K562 (cell line): ENCODE data around the gene EIF2AK2. TPM values are rescaled to one million over a fixed set of nuclear protein-coding genes. Genes with fewer than 3 reads are reported as not detected.

Experiments used
- ATAC-seq: fragments of 200-7000 bp; cut with Tn5 transposase; 3 replicates; pipeline ENCODE4 v1.9.1; 2020; ENCODE audit warnings: moderate library complexity
- BruUV-seq: library from RNA; stranded (reverse); fragments of 400-500 nt; replicated peaks from 2 replicates; lab custom pipeline; 2021; lab: Mats Ljungman, UMichigan
- CTCF ChIA-PET: fragments of 300-600 bp; formaldehyde crosslinking; extraction: SDS; loops from one replicate; lab custom pipeline; 2021; ENCODE audit warnings: low intra/inter-chr PET ratio; lab: Yijun Ruan, JAX
- POLR2A ChIA-PET: fragments of 300-600, 350-650 bp; sonication (Branson Sonifier 250); formaldehyde crosslinking; extraction: SDS; loops from one replicate; lab custom pipeline; 2021; ENCODE audit warnings: antibody characterized with exemption, inconsistent platforms; lab: Yijun Ruan, JAX
- DNase-seq, 4 experiments: peaks; one replicate each; pipeline versions ENCODE4 v3.0.0 to v3.0.0-alpha.2; 2011 to 2018; ENCODE audit warnings: low spot score in 3 of 4, mixed read lengths in 3 of 4; ENCODE audit errors: extremely low read depth in 1 of 4
- FAIRE-seq: peaks from 2 replicates; lab custom pipeline; 2011; peaks lifted over from hg19 to GRCh38; lab: Jason Lieb, UNC
- H2AFZ ChIP-seq: 2 replicates; pipeline ENCODE4 v1.6.0; 2011; ENCODE audit warnings: low read depth, low read length, control low read depth, inconsistent platforms
- H3K27ac ChIP-seq: fragments of 200-600 bp; 3 replicates; pipeline ENCODE4 v1.8.0; 2011; ENCODE audit warnings: low read depth, mild to moderate bottlenecking, control low read depth, inconsistent platforms, low read length, moderate library complexity, mixed read lengths; ENCODE audit errors: extremely low read depth
- H3K27me3 ChIP-seq, 2 experiments: fragments of 300-600 bp in 1 of 2; 2 replicates in 1 of 2; 3 replicates in 1 of 2; pipeline versions ENCODE4 v1.6.0 to v1.8.0; 2011; ENCODE audit warnings: inconsistent platforms in 2 of 2, low read length in 2 of 2, mild to moderate bottlenecking in 1 of 2, mixed read lengths in 1 of 2, moderate library complexity in 1 of 2; ENCODE audit not compliant: control insufficient read depth in 2 of 2, insufficient read depth in 2 of 2
- H3K36me3 ChIP-seq: fragments of 300-600 bp; 3 replicates; pipeline ENCODE4 v1.8.0; 2011; ENCODE audit warnings: mild to moderate bottlenecking, low read length, inconsistent platforms; ENCODE audit not compliant: control insufficient read depth, insufficient read depth
- H3K4me1 ChIP-seq, 2 experiments: fragments of 200-600 bp in 1 of 2; replicated peaks in 1 of 2; 2 replicates in 1 of 2; 3 replicates in 1 of 2; pipeline versions ENCODE4 v1.5.1 to v1.8.0; 2011; ENCODE audit warnings: inconsistent platforms in 2 of 2, low read length in 2 of 2, mild to moderate bottlenecking in 1 of 2, mixed read lengths in 1 of 2, moderate library complexity in 1 of 2; ENCODE audit not compliant: control insufficient read depth in 2 of 2, insufficient read depth in 2 of 2
- H3K4me2 ChIP-seq: 2 replicates; pipeline ENCODE4 v1.6.1; 2011; ENCODE audit warnings: low read length, control low read depth, inconsistent platforms, mixed read lengths; ENCODE audit not compliant: insufficient read depth
- H3K4me3 ChIP-seq: fragments of 200-600 bp; sonication (generic), shearing (Covaris generic); 2 replicates; pipeline ENCODE4 v1.5.1; 2016; ENCODE audit warnings: control low read depth, inconsistent platforms
- H3K79me2 ChIP-seq: fragments of 200-600 bp; 3 replicates; pipeline ENCODE4 v1.8.0; 2011; ENCODE audit warnings: low read length, inconsistent platforms; ENCODE audit not compliant: control insufficient read depth, insufficient read depth
- H3K9ac ChIP-seq, 2 experiments: 2 replicates each; pipeline versions ENCODE4 v1.6.0 to v1.6.1; 2011; ENCODE audit warnings: low read depth in 2 of 2, low read length in 2 of 2, control low read depth in 1 of 2, inconsistent platforms in 1 of 2, mild to moderate bottlenecking in 1 of 2, mixed read lengths in 1 of 2; ENCODE audit not compliant: insufficient read depth in 1 of 2
- H3K9me1 ChIP-seq: one replicate; pipeline ENCODE4 v1.6.0; 2011; ENCODE audit warnings: inconsistent platforms, mild to moderate bottlenecking, low read length, moderate library complexity; ENCODE audit not compliant: control insufficient read depth, insufficient read depth
- H3K9me3 ChIP-seq: replicated peaks from 2 replicates; pipeline ENCODE4 v1.5.1; 2011; ENCODE audit warnings: low read depth, low read length, inconsistent platforms; ENCODE audit not compliant: control insufficient read depth, insufficient read depth
- H4K20me1 ChIP-seq: replicated peaks from 2 replicates; pipeline ENCODE4 v1.6.1; 2011; ENCODE audit warnings: low read length, inconsistent platforms, mixed read lengths; ENCODE audit not compliant: control insufficient read depth, insufficient read depth
- CHD1 ChIP-seq: fragments of 200-600 bp; sonication (generic); IDR thresholded peaks from one replicate; pipeline ENCODE4 v1.6.1; 2012; ENCODE audit warnings: mild to moderate bottlenecking, moderate library complexity, low read length, inconsistent platforms
- CTCF ChIP-seq, 3 experiments: IDR thresholded peaks in 2 of 3; conservative IDR thresholded peaks in 1 of 3; 2 replicates each; pipeline ENCODE4 v1.5.1; 2011 to 2012; ENCODE audit warnings: low read length in 3 of 3, mild to moderate bottlenecking in 3 of 3, control low read depth in 2 of 3, improper control_type of control experiment in 1 of 3, inconsistent platforms in 1 of 3, low read depth in 1 of 3, mixed read lengths in 1 of 3, moderate library complexity in 1 of 3; ENCODE audit not compliant: insufficient read depth in 2 of 3
- HDGF ChIP-seq: fragments of 450-650 bp; IDR thresholded peaks from 2 replicates; pipeline ENCODE4 v1.6.1; 2016
- LEF1 ChIP-seq: fragments of 450-650 bp; IDR thresholded peaks from 2 replicates; pipeline ENCODE4 v1.6.1; 2016; ENCODE audit warnings: mild to moderate bottlenecking
- POLR3G ChIP-seq: IDR thresholded peaks from 2 replicates; pipeline ENCODE4 v1.6.1; 2011; ENCODE audit not compliant: insufficient read length, insufficient replicate concordance; ENCODE audit errors: extremely low read depth
- RFX5 ChIP-seq: IDR thresholded peaks from 2 replicates; pipeline ENCODE4 v1.6.1; 2011; ENCODE audit warnings: low read depth, mild to moderate bottlenecking, improper control_type of control experiment, low read length
- WGBS: fragments of 100-300 bp; shearing (Covaris generic); methylation state at CpG from one replicate; pipeline ENCODE4 v1.1.6; 2016; ENCODE audit warnings: low coverage, mixed read lengths; ENCODE audit not compliant: insufficient coverage; ENCODE audit errors: missing lambda C conversion rate; 5-methylcytosine and 5-hydroxymethylcytosine counted together
- in situ Hi-C: fragments of 300-500 bp; cut with MboI; formaldehyde crosslinking; loops from 4 replicates; pipeline ENCODE4 v1.15.0; 2018; ENCODE audit warnings: inconsistent platforms, mixed read lengths
- intact Hi-C: fragments of 100-400 bp; cut with micrococcal nuclease; formaldehyde crosslinking; loops from 2 replicates; pipeline ENCODE4 v1.14.2; 2022
- polyA plus RNA-seq, 8 experiments: library from polyadenylated mRNA; depleted of rRNA in 4 of 8; stranded (reverse) in 5 of 8; unstranded in 3 of 8; fragments of >200 nt; fragmentation: Nextera tagmentation in 2 of 8; fragmentation: Illumina TruSeq in 1 of 8; extraction: Ambion mirVana in 2 of 8; extraction: Trizol in 1 of 8; gene quantifications; 2 replicates each; pipeline versions ENCODE4 v1.2.1 to v1.2.3, GENCODE V29; 2011 to 2014; ENCODE audit warnings: inconsistent platforms in 1 of 8, missing spikeins in 1 of 8
- total RNA-seq, 7 experiments: library from RNA; depleted of rRNA in 6 of 7; stranded (reverse); fragments of >200 nt in 6 of 7; fragmentation: Illumina TruSeq in 2 of 7; extraction: Trizol in 2 of 7; gene quantifications; 2 replicates each; pipeline versions ENCODE4 v1.2.1 to v1.2.3, GENCODE V29; 2011 to 2021; ENCODE audit warnings: low replicate concordance in 1 of 7

EIF2AK2 gene
- total and polyA plus RNA-seq, 9 of the 15 experiments (the other 6 are each of a cell fraction or from before 2014, with no cell fraction given): 3.8 to 19.5 (median 13.3) TPM

- TF ChIP-seq RFX5 (no peak), HDGF (no peak), LEF1 (no peak)
Measured at GRCh38 chr2:37180640-37181039, 23.9 kb upstream of the EIF2AK2 start (continued).

- intact Hi-C loops: no loop called here
- H3K79me2 ChIP-seq: no peaks in the 10 kb centered on the region
- BruUV-seq: no TSS peak
- no peaks in the 10 kb centered on the region for H3K9me3 ChIP-seq
- H3K4me3 ChIP-seq: no peak overlapping the region
- WGBS: 7% methylated on average over 4 of the region's 4 CpGs
- in situ Hi-C loops: no loop called here
- H3K4me1 ChIP-seq: peaks cover 5 to 11% of the 10 kb centered on the region in 2 experiments; a peak in 3 of 5 replicates
- H3K9me1 ChIP-seq: no peaks in the 10 kb centered on the region
- DNase-seq: no peak
- CTCF ChIA-PET: no interaction called here
- H3K9ac ChIP-seq: no peak overlapping the region
- no peaks in the 10 kb centered on the region for H4K20me1 ChIP-seq
- H3K36me3 ChIP-seq: no peaks in the 10 kb centered on the region
- H3K27ac ChIP-seq: no peak overlapping the region
- H3K27me3 ChIP-seq: peaks cover 4 to 5% of the 10 kb centered on the region in 2 experiments; a peak in 4 of 5 replicates
- H3K4me2 ChIP-seq: no peak overlapping the region
- TF ChIP-seq CTCF (IDR thresholded peaks at IDR 0.05 in 2 of 3, conservative IDR thresholded peaks at IDR 0.05 in 1 of 3; ENCODE audit: insufficient read depth in 2 of 3, low read depth in 1 of 3, low read length in 3 of 3): peak in 1 of 3 experiments; percentile 17; a peak in 1 of 6 replicates
- TF ChIP-seq POLR3G: no peak
- TF ChIP-seq CHD1: no peak
- no peak overlapping the region for H2AFZ ChIP-seq
- ATAC-seq: peak; percentile 56; the same call in 2 of the 3 replicates
- POLR2A ChIA-PET: interaction anchor here (0.6 kb wide), 1 partner anchor 11 kb away, joined by 3 read pairs; no protein-coding TSS in a partner anchor
- no peak for FAIRE-seq
Measured at GRCh38 chr2:37180006-37180639, 23.3 kb upstream of the EIF2AK2 start.
